ENCODE data around the gene RAD51D. TPM values are rescaled to one million over a fixed set of nuclear protein-coding genes. Genes with fewer than 3 reads are reported as not detected.
"Not testable (repeated sequence)": the region's sequence is repeated elsewhere in the genome, so short reads cannot be mapped to it uniquely, and the experiment has no call there.

The RAD51D gene
- total RNA-seq, 2 donors from 2014 or later = 8.7 to 14.2 TPM

DNA sequence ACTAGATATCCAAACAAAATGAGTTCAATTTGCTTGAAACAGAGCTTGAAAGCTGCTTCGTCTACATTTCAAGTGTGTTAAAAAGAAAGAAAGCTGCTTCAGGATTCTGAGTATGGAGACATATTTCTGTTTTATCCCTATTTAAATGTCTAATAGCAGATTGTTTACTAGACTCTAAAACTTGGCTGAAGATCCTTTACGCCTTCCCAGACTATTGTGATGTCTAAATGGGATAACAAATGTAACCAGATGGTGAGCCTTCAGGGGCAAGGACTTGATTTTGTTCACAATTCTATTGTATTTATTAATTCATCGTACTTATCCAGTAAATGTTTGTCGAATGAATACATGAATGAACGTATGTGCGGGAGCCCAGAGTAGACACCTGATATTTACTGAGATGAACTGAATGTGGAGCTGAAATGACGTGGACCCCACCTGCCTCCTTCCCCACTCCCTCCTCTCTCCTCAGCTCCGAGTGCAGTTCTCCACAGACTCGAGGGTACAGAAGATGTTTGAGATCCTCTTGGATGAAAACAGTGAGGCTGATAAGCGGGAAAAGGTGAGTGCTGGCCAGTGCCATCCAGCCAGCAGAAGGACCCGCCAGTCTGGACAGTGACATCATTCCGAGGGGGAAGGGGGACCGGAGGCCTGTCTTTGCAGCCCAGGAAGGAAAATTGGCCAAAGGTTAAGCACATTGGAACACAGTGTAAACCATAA lies 32.9 kb upstream of the RAD51D start:
- DNase-seq (no peak), ATAC-seq (no peak)
- Mint-ChIP-seq H3K4me3 (no peak overlapping the region), H3K27me3 (peaks cover 11% of the 10 kb centered on the region), H3K4me1 (peaks cover 4% of the 10 kb centered on the region), H3K27ac (no peak overlapping the region), H3K36me3 (ENCODE audit: low read depth) (no peaks in the 10 kb centered on the region)
- no peaks in the 10 kb centered on the region for H3K9me3 ChIP-seq (ENCODE audit: control insufficient read depth, low read length, poor library complexity, severe bottlenecking)

DNA sequence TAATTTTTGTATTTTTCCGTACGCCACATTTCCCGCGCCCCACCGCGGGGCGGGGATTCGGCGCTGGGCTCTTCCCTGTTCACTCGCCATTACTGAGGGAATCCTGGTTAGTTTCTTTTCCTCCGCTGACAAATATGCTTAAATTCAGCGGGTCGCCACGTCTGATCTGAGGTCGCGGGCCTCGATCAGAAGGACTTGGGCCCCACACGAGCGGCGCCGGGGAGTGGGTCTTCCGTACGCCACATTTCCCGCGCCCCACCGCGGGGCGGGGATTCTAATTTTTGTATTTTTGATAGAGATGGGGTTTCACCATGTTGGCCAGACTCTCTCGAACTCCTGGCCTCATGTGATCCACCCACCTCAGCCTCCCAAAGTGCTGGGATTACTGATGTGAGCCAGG lies 31.4 kb upstream of the RAD51D start:
- not testable (repeated sequence) for H3K9me3 ChIP-seq (ENCODE audit: control insufficient read depth, low read length, poor library complexity, severe bottlenecking); H3K4me1 Mint-ChIP-seq; DNase-seq; H3K36me3 Mint-ChIP-seq (ENCODE audit: low read depth); H3K4me3 Mint-ChIP-seq; H3K27ac Mint-ChIP-seq; H3K27me3 Mint-ChIP-seq; ATAC-seq

DNA sequence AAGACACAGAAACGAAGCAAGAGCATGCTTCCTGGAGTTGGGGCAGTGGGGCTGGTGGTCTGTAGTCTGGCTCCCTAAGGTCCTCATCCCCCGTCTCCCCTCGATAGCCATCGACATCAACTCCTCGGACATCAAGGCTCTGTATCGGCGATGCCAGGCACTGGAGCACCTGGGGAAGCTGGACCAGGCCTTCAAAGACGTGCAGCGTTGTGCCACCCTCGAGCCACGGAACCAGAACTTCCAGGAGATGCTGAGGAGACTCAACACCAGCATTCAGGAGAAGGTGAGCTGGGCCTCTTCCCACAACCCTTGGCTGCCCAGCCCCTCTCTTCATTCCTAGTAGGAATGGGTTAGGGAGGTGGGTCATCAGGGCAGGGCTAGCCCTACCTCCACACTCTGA lies 30.3 kb upstream of the RAD51D start:
- peaks cover 4% of the 10 kb centered on the region for H3K4me1 Mint-ChIP-seq
- ATAC-seq = no peak
- DNase-seq = no peak
- peaks cover 4% of the 10 kb centered on the region for H3K27me3 Mint-ChIP-seq
- H3K27ac Mint-ChIP-seq = no peak overlapping the region
- no peaks in the 10 kb centered on the region for H3K9me3 ChIP-seq (ENCODE audit: control insufficient read depth, low read length, poor library complexity, severe bottlenecking)
- H3K4me3 Mint-ChIP-seq = no peak overlapping the region
- no peaks in the 10 kb centered on the region for H3K36me3 Mint-ChIP-seq (ENCODE audit: low read depth)

DNA sequence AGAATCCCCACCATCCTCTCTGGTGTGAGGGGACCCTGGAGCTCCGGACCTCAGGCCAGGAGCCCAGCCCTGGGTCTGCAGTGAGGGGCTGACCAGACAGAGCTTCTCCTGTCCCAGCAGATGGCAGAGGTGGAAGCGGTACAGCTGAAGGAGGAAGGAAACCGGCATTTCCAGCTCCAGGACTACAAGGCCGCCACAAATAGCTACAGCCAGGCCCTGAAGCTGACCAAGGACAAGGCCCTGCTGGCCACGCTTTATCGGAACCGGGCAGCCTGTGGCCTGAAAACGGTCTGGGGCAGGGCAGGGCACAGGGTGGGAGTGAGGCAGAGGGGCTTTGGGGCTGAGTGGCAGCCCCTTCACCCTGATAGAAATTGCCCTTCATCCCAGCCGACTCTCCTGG lies 28.5 kb upstream of the RAD51D start:
- no peaks in the 10 kb centered on the region for H3K36me3 Mint-ChIP-seq (ENCODE audit: low read depth)
- H3K4me3 Mint-ChIP-seq = no peak overlapping the region
- no peaks in the 10 kb centered on the region for H3K27me3 Mint-ChIP-seq
- H3K9me3 ChIP-seq (ENCODE audit: control insufficient read depth, low read length, poor library complexity, severe bottlenecking) = no peaks in the 10 kb centered on the region
- DNase-seq = no peak
- peaks cover 2% of the 10 kb centered on the region for H3K4me1 Mint-ChIP-seq
- no peak for ATAC-seq
- no peak overlapping the region for H3K27ac Mint-ChIP-seq

DNA sequence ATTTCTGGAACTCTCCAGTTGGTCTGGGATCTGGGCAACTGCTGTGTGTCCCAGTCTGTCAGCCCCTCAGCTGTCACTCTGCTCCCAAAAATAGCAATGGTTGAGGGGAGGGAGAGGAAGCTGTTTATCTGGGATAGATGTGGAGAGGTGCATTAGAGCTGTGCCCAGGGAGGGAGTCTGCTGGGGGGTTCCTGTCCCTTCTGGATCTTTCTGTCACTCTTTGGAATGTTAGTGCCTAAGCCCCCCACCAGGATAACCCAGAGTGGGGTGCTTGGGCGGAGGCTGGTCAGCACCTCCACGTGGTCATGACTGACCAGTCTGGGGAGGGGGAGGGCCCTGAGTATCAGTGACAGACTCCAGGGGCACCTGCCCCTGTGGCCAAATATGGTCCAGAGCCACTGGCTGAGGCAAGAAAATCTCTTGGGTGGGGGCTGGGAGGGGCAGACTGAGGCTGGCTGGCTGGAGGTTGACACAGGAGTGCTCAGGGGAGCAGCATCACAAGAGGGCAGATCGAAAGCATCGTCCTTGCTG lies 27.8 kb upstream of the RAD51D start, which contains the start of gene UNC45B:
UNC45B (plus strand) TSS at position 443 of the 531 bp plus-strand sequence. CDS start 447 bp downstream, outside the sequence.
- H3K36me3 Mint-ChIP-seq (ENCODE audit: low read depth) = no peaks in the 10 kb centered on the region
- DNase-seq (no peak), ATAC-seq (no peak)
- H3K27ac Mint-ChIP-seq = no peak within 1 kb of the TSS
- no peaks in the 10 kb centered on the region for H3K9me3 ChIP-seq (ENCODE audit: control insufficient read depth, low read length, poor library complexity, severe bottlenecking)
- no peaks in the 10 kb centered on the region for H3K27me3 Mint-ChIP-seq
- no peak within 1 kb of the TSS for H3K4me3 Mint-ChIP-seq
- peaks cover 2% of the 10 kb centered on the region for H3K4me1 Mint-ChIP-seq

DNA sequence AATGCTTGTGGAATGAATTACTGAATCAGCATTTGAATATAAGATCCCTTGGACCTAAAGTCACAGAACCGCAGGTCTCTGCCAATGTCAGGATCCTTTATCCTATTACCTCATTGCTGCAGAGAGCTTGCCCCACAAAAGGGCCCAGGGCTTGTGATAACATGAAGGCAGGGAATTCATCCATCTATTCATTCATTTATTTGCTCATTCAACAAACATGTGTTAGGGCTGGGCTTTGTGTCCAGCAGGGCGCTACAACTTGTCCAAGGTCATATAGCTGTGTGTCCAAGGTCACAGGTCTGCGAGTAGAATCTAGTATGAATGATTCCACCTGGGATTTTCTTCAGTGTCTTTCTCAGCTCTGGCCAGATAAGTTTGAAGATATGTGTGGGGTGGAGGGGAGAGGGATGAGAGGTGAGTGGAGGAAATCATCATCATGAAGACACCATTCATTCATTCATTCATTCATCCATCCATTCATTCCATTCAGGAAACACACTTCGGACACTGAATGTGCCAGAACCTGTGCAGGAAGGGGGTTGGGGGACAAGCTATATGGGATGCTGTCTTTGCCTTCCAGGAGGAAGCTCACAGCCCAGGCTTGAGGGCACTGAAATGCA lies 26.7 kb upstream of the RAD51D start:
- H3K36me3 Mint-ChIP-seq (ENCODE audit: low read depth) = no peaks in the 10 kb centered on the region
- no peak overlapping the region for H3K27ac Mint-ChIP-seq
- DNase-seq = no peak
- no peaks in the 10 kb centered on the region for H3K9me3 ChIP-seq (ENCODE audit: control insufficient read depth, low read length, poor library complexity, severe bottlenecking)
- peaks cover 4% of the 10 kb centered on the region for H3K4me1 Mint-ChIP-seq
- H3K27me3 Mint-ChIP-seq = no peaks in the 10 kb centered on the region
- ATAC-seq = no peak
- no peak overlapping the region for H3K4me3 Mint-ChIP-seq

DNA sequence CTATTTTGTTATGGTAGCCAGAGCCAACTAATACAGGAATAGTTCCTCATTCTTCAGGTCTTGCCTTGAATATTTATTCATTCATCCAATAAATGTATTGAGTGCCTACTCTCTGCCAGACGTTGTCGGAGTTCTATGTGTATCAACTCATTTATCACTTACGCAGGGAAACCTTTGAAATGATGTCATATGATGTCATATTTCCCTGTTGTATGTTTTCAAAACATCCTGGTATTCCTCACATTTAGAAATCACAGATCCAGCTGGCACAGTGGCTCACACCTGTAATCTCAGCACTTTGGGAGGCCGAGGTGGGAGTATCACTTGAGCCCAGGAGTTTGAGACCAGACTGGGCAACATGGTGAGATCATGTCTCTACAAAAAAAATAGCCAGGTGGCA lies 25.2 kb upstream of the RAD51D start:
- no peak for DNase-seq
- Mint-ChIP-seq H3K36me3 (ENCODE audit: low read depth) (no peaks in the 10 kb centered on the region), H3K4me3 (no peak overlapping the region), H3K27ac (peak overlapping the region; percentile 24), H3K27me3 (no peaks in the 10 kb centered on the region), H3K4me1 (peaks cover 4% of the 10 kb centered on the region)
- no peak for ATAC-seq
- no peaks in the 10 kb centered on the region for H3K9me3 ChIP-seq (ENCODE audit: control insufficient read depth, low read length, poor library complexity, severe bottlenecking)

DNA sequence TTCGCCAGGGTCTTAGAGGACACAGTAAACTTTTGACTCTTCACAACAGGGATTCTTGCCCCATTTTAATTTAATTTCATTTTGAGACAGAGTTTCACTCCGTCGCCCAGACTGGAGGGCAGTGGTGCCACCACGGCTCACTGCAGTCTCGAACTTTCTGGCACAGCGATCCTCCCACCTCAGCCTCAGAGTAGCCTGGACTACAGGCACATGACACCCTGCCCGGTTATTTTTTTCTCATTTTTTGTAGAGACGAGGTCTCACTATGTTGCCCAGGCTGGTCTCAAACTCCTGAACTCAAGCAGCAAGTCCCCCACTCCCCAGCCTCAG lies 22.8 kb upstream of the RAD51D start:
- H3K36me3 Mint-ChIP-seq (ENCODE audit: low read depth) = no peaks in the 10 kb centered on the region
- no peaks in the 10 kb centered on the region for H3K27me3 Mint-ChIP-seq
- ATAC-seq (peak; percentile 15), DNase-seq (no peak)
- peaks cover 2% of the 10 kb centered on the region for H3K4me1 Mint-ChIP-seq
- peak overlapping the region; percentile 59 for H3K27ac Mint-ChIP-seq
- no peaks in the 10 kb centered on the region for H3K9me3 ChIP-seq (ENCODE audit: control insufficient read depth, low read length, poor library complexity, severe bottlenecking)
- peak overlapping the region; percentile 86 for H3K4me3 Mint-ChIP-seq

DNA sequence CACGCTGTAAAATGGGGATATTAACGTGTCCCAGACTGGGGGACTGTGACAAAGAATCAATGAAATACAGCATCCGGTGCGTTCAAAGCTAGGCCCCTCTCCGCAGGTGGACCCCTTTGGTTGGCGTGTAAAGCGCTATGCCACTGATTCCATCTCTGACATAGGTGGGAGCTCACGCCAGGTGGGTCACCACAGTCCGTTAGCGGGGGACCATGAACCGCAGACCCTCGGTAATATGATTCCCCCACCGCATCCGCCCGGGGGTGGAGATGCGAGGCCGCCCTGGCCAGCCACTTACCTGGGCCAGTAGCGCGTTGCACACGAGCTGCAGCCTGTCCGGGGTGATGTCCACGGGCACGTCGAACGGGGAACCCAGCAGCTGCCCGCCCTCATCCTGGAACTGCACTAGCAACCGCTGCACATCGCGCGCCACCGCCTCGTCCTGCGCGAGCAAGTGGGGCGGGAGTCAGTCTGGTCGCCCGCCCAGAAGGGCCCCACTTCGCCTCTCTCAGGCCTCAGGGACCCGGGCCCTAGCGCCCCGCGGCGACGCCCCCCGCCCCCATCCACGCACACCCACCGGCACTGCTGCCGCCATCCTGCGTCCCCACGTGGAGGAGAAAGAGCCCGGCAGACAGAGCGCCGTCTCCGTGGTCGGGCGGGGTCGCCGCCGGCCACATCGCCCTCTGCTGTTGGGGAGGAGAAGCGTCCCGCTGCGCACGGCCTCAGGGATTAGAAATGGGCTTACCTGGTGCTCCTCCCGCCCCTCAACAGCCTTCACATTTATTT lies 22.2 kb upstream of the RAD51D start, which contains the start of gene NLE1:
NLE1 (minus strand) TSS at position 623 of the 786 bp plus-strand sequence; CDS start at position 595, 28 bp downstream.
- DNase-seq = peak; percentile 80 to 90 (median 81)
- Mint-ChIP-seq H3K27me3 (no peaks in the 10 kb centered on the region), H3K4me3 (peak within 1 kb of the TSS; percentile 86), H3K36me3 (ENCODE audit: low read depth) (no peaks in the 10 kb centered on the region), H3K4me1 (peaks cover 2% of the 10 kb centered on the region), H3K27ac (peak within 1 kb of the TSS; percentile 59)
- ATAC-seq = peak; percentile 98
- no peaks in the 10 kb centered on the region for H3K9me3 ChIP-seq (ENCODE audit: control insufficient read depth, low read length, poor library complexity, severe bottlenecking)

DNA sequence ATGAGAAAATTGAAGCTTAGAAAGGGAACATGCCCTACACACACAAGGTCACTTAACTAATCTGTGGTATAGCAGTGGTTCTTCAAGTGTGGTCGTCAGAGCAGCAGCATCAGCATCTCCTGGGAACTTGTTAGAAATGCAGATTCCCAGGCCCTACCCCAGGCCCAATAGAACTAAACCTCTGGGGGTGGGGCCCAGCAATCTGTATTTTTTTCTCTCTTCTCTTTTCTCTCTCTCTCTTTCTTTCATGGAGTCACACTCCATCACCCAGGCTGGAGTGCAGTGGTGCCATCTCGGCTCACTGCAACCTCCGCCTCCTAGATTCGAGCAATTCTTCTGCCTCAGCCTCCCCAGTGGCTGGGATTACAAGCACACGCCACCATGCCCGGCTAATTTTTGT lies 18.6 kb upstream of the RAD51D start:
- Mint-ChIP-seq H3K27ac (peak overlapping the region; percentile 62), H3K27me3 (no peaks in the 10 kb centered on the region), H3K4me3 (no peak overlapping the region), H3K36me3 (ENCODE audit: low read depth) (peaks cover 2% of the 10 kb centered on the region), H3K4me1 (peaks cover 2% of the 10 kb centered on the region)
- no peaks in the 10 kb centered on the region for H3K9me3 ChIP-seq (ENCODE audit: control insufficient read depth, low read length, poor library complexity, severe bottlenecking)
- no peak for ATAC-seq
- no peak for DNase-seq

DNA sequence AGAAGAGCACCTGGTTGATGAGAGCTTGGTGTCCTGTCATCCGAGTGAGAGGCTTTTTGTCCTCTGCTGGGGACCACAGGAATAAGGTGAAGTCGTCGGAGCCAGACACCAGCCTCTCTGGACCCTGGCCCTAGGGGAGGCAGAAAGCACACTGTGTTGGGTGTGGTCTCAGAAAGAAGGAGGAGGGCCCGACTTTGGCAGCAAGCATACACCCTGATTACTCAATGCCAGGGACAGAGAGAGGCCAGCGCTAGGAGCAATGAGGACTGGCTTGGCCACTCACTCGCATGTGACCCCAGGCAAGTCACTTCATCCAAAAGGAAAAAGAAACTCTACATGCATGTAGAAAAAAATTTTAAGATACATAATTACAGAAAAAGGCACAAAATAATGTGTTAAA lies 15.7 kb upstream of the RAD51D start:
- Mint-ChIP-seq H3K4me1 (no peaks in the 10 kb centered on the region), H3K27me3 (no peaks in the 10 kb centered on the region), H3K36me3 (ENCODE audit: low read depth) (peaks cover 2% of the 10 kb centered on the region), H3K27ac (peak overlapping the region; percentile 27), H3K4me3 (no peak overlapping the region)
- ATAC-seq (no peak), DNase-seq (no peak)
- H3K9me3 ChIP-seq (ENCODE audit: control insufficient read depth, low read length, poor library complexity, severe bottlenecking) = no peaks in the 10 kb centered on the region

DNA sequence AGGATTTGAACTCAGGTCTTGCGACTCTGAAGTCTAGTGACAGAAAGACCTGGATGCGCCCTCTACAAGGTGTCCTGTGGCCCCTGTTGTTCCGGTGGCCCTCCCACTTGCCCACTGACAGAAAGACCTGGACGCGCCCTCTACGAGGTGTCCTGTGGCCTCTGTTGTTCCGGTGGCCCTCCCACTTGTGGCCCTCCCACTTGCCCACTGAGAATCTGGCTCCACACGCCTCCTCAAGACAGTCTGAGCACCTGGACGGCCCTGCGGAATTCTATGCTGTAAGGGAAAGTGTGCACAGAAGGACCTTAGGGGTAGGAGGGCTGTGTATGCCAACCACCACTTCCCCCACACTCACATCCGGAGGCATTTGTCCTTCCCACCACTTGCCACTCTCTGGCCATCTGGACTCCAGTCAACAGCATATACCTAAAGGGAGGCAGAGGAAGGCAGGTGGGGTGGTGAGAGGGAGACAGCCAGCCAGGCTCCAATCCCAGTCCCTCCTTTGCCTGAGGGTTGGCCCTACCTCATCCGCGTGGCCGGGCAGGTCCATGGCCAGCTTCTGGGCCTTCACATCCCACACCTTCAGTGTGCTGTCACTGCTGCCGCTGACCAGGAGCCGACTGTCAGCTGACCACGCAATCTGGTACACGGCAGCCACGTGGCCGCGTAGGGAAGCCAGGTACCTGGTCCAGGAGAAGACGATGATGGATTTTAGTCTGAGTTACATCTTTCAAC lies 13.3 kb upstream of the RAD51D start:
- H3K4me1 Mint-ChIP-seq = no peaks in the 10 kb centered on the region

DNA sequence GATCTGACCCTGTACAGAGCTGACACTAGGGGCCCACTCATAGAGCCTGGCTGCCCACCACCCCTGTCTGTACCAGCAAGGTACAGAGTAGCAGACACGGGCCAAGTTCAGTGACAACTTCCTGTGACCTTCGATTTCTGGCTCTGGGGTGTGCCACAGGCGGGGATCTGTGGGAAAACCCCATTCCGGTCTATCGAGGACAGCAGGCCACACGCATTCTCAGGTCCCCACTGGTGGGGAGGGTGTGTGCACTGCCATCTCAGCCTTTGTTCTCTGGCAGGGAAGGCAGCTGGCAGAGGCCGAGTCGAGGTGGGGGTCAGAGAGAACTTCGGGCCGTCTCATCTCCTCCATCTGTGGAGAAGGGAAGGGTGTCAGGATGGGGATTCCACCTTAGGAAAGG lies 12.4 kb upstream of the RAD51D start:
- no peak for DNase-seq
- ATAC-seq = no peak
- H3K9me3 ChIP-seq (ENCODE audit: control insufficient read depth, low read length, poor library complexity, severe bottlenecking) = no peaks in the 10 kb centered on the region
- peaks cover 3% of the 10 kb centered on the region for H3K4me1 Mint-ChIP-seq
- H3K4me3 Mint-ChIP-seq = no peak overlapping the region
- H3K27me3 Mint-ChIP-seq = no peaks in the 10 kb centered on the region
- peak overlapping the region; percentile 4 for H3K27ac Mint-ChIP-seq
- peaks cover 2% of the 10 kb centered on the region for H3K36me3 Mint-ChIP-seq (ENCODE audit: low read depth)

More for the DNA sequence above, 13.3 kb upstream of the RAD51D start:
- peaks cover 2% of the 10 kb centered on the region for H3K36me3 Mint-ChIP-seq (ENCODE audit: low read depth)
- H3K27ac Mint-ChIP-seq = no peak overlapping the region
- H3K27me3 Mint-ChIP-seq = no peaks in the 10 kb centered on the region
- no peaks in the 10 kb centered on the region for H3K9me3 ChIP-seq (ENCODE audit: control insufficient read depth, low read length, poor library complexity, severe bottlenecking)
- ATAC-seq (no peak), DNase-seq (no peak)
- H3K4me3 Mint-ChIP-seq = no peak overlapping the region
